Stimulated activated CD4-positive, alpha-beta T cell treated with anti-CD3 and anti-CD28 coated beads, Interleukin-1b, Interleukin-23, amount 100 ng/mL, for 24 hours (primary cell): ENCODE results near the gene DENND1A.

Experiments used
- DNase-seq, 4 experiments: peaks; one replicate each; pipeline ENCODE4 v3.0.0-alpha.2; 2020; ENCODE audit warnings: low read depth in 4 of 4, low spot score in 1 of 4

The DENND1A gene

DNA sequence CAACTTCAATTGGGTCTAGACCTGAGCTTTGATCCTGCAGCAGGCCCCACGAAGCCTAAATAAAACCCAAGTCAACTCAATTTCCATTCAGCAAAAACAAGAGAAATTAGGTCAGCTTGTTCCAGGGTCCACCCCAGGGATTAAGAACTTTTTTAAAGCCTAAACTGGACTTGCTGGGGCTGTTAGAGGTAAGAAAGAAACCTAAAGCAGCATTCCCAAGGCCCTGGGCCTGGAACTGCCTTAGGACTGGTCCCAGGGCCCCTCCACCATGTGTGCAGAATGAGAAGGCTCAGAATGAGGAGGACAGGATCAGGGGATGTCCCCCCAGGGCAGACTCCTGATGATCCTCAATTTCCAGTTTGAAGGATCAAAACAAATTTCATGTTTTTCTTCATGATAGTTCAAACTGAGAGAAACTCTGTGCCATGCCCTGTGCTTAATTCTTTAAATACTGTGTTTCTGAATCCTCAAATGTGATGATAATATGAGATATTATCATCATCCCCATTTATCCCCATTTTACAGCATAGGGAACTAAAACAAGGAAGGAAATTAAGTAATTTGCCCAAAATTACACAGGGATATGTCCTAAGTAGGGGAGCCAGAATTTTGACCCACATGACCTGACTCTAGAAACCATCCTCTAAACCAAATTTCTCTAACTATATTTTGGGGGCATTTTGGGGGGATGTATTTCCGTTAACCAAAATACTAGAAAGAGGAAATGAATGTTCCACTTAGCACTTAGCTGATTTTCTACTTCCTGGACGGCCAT is 64.5 kb downstream of the DENND1A start:
- DNase-seq: no peak

DNA sequence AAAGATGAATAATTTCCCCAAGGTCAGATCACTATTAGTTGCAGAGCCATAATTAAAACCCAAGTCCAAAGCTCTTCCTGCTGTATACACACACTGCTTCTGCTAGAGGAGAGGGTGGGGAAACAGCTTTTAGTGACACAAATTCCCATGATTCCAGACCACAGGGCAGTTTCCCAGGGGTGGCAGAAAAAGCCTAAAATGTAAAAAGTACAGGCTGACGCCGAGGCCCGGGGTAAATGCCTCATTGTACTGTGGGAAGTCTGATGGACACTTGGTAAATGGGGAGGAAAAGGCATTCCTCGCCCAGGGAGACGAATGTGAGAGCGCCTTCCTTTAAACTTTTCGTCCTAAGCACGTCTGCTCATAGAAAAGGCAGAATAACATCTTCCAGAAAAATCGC is 65.7 kb downstream of the DENND1A start:
- DNase-seq: no peak

- DNase-seq: no peak
Observed at GRCh38 chr9:123863164-123863855, 66.6 kb downstream of the DENND1A start.

DNA sequence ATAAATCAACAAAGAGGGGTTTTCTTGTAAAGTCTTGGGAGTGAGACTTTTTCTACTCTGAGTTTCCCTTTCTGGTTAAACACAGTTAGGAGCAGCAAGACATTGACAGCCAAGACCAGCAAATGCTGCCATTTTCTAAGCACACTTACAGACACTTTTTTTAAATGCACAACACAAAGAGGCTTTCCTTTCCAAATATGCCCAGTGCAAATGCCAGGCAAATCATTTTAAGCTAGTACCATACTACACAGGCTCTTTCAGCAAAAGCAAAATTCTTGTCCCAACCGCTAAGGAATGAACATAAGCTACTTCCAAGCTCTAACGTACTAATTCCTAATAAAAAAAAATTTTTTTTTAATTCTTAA is 68.2 kb downstream of the DENND1A start:
- DNase-seq: no peak

DNA sequence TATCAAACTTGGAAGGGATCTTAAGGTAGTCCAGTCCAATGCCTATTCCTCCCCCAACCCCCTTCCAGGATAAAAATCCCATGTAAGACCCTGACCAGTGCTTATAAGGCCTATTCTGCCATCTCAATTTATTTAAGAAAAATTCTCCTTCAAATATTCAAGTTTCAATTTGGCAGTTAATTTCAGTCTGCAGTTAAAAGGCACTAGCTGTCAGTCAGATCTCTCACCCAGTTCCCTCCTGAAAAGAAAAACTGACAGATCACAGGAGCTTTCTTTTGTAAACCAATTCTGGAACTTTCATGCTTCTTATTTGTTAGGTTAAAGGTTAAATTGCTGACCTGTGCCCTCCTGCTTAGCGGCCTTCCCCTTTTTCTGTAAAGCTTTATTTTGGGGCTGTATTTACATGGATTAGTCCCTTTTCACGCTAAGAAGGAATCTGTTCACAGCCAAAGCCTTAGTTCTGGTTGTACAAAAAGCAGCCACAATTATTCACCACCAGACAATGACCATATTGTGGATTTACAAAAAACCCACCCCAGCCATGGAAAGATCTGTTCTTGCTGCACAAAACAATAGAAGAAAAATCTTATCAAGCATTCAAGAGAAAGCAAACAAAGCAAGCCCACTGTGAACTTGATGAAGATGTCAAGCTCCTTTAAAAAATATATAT is 68.7 kb downstream of the DENND1A start:
- no peak for DNase-seq

GRCh38 chr9:123860603-123861002 is 69.3 kb downstream of the DENND1A start:
- DNase-seq: no peak

- DNase-seq: no peak
Observed at GRCh38 chr9:123852403-123852802, 77.5 kb downstream of the DENND1A start.

GRCh38 chr9:123851851-123852250 is 78.1 kb downstream of the DENND1A start:
- no peak for DNase-seq

GRCh38 chr9:123848447-123849085 is 81.4 kb downstream of the DENND1A start:
- no peak for DNase-seq

GRCh38 chr9:123846966-123847365 is 83.0 kb downstream of the DENND1A start:
- DNase-seq: no peak

DNA sequence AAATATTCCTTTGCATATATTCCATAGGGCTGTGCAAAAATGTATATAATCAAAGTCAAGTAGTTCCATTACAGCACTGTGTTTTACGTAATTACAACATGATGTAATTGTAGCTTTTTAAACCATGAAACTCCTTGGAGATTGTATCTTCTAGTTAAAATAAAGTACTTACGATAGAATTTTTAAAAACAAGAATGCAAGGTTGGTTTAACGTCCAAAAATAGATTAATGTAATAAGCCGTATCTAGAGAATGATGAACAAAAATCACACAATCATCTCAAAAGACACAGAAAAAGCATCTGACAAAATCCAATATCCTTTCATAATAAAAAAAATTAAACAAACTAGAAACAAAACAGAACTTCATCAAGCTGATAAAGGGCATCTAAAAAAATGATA is 86.2 kb downstream of the DENND1A start:
- no peak for DNase-seq

- no peak for DNase-seq
Observed at GRCh38 chr9:123835821-123836220, 94.1 kb downstream of the DENND1A start.

GRCh38 chr9:123834889-123835562 is 94.9 kb downstream of the DENND1A start:
- DNase-seq: no peak

DNA sequence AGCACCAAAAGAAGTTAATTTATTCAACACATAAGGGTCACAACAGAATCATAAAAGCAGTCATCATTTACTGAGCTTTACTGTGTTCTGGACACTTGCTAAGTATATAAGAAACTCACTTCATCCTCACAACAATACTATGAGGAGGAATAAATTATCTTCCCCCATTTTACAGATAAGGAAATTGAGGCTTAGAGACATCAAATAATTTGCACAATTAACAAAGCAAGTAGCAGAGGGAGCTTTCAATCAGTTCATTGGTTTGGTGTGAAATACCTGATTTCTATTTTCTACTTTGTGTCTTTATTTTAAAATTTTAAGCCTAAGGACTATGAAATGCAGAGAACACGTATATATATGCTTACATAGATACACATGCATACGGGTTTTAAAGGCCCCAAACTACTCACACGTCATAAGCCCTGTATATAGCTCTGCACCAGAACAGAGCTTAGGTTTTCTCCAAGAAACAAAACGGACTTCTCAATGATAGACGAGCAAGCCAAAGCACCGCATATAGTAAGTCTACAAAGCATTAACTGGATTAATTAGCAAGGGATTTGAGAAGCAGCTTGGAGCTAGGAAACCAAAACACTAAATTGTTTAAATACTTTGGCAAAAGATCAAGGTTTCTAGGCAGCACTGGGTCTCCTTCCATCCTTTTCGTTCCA is 95.6 kb downstream of the DENND1A start:
- DNase-seq: no peak

GRCh38 chr9:123832858-123833650 is 96.9 kb downstream of the DENND1A start:
- DNase-seq: no peak

DNA sequence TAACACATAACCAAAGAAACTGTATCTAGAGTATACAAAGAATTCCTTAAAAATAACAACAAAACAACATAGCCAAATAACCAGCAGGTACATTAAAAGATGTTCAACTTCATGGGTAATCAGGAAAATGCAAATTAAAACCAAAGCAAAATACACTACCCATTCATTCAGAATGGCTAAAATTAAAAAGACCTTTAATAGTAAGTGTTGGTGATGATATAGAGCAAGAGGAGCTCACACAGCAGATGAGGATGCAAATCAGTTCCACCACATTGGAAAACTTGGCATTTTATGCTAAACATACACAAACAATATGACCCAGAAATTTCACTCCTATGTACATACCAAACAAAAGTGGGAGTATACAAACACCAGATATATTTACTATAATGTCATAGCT is 97.8 kb downstream of the DENND1A start:
- DNase-seq: no peak

- DNase-seq: no peak
Observed at GRCh38 chr9:123828449-123828848, 101.5 kb downstream of the DENND1A start.

DNA sequence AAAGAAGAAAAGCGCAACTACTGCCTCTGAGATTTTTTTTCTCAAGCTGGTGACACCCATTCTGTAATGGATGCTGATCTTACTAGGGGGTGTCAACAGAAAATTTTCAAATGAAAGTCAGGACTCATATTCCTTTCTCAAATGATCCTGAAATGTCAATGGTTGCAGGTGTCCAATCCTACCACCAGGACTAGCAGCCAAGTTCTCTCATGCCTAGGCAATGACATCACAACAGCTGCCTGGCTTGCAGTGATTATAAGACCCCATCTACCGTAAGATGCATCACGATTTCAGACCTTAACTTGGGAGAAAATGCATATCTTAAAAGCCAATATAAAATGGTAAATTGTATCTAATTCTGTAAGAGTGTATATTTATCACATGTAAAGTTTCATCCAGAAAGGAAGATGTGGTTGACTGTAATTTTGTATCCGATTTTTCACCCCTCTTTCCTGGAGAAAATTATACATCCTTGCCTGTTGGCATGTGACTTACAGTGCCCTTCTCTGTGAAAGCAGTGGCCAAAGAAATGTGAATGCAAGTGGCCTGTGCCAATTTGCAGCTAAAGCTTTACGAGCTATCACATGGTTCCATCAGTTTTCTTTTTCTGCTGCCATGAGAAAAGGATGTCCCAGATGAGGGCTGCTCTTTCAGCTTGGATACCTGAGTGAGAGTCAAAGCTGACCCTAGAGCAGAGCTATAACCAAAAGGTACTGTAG is 104.4 kb downstream of the DENND1A start:
- no peak for DNase-seq
